Hair follicular keratinocyte (primary cell): ENCODE measurements around the gene MAGEB4. TPM values are rescaled to one million over a fixed set of nuclear protein-coding genes. Genes with fewer than 3 reads are reported as not detected.

Experiments used
- total RNA-seq: library from RNA; depleted of rRNA; stranded (reverse); fragments of >200 nt; gene quantifications from 2 replicates; pipeline ENCODE4 v1.2.3, GENCODE V29; 2015

The MAGEB4 gene
- not detected in 2 replicates for total RNA-seq

GRCh38 chrX:30241724-30242415 is at the start of gene MAGEB4:
Gene MAGEB4, plus strand, starts transcription at chrX:30242000. Its CDS starts 136 bp downstream, at chrX:30242136.

GRCh38 chrX:30215357-30215843 is 26.4 kb upstream of the MAGEB4 start, which contains the start of gene MAGEB2:
Gene MAGEB2, plus strand, starts transcription at chrX:30215563. Its CDS starts 3,018 bp downstream, at chrX:30218581.

GRCh38 chrX:30230395-30230794 is 11.4 kb upstream of the MAGEB4 start, which contains the start of gene MAGEB3:
Gene MAGEB3, plus strand, starts transcription at chrX:30230657. Its CDS starts 5,268 bp downstream, at chrX:30235925.

GRCh38 chrX:30246769-30247489 is 5.1 kb downstream of the MAGEB4 start, which contains the start of gene MAGEB1:
Gene MAGEB1, plus strand, starts transcription at chrX:30247146. Its CDS starts 3,348 bp downstream, at chrX:30250494.

Other genes starting within 250 kb of the MAGEB4 start
- gene MAGEB2, start 26.4 kb upstream of the MAGEB4 start, total RNA-seq = not detected in 2 replicates
- not detected in 2 replicates for gene MAGEB3, start 11.3 kb upstream of the MAGEB4 start, total RNA-seq
- not detected in 2 replicates for gene MAGEB1, start 5.1 kb downstream of the MAGEB4 start, total RNA-seq
- not detected in 2 replicates for gene NR0B1, start 67.4 kb downstream of the MAGEB4 start, total RNA-seq